ENCODE results near the gene TP53I11.
A peak's percentile ranks its signal among the peaks of the same experiment; 100 is the strongest.

The TP53I11 gene

DNA sequence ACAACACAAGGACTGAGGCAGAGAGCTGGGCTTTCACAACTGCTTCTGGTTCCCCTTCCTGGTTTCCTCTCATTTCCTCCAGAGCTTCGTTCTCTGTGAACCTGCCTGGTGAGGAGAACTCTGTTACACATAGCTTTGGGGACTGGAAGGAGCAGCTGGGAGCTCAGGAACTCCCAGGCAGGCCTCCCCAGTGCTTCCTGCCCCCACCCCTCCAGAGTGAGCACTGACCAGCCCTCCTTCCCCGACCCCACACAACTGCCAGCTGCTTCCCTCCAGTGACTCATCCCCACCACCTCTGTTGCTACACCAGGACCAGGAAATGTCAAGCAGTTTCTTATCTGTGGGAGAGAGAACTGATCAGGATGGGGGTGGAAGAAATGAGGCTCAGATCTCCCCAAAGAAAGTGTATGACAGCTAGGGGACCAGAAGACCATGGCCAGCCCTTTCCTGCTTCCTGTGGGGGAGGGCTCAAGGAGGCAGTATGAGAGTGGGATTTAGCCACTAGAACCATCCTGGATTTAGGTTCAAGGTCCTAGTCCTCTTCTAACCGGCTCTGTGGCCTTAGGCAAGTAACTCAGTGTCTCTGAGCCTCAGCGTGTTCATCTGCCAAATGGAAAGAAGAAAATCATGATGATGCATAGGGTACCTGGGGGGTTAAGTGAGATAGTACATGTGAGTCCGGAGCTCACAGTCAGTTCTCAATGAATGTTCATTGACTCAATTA is 4.5 kb upstream of the TP53I11 start:
- peak; percentile 93 for DNase-seq

DNA sequence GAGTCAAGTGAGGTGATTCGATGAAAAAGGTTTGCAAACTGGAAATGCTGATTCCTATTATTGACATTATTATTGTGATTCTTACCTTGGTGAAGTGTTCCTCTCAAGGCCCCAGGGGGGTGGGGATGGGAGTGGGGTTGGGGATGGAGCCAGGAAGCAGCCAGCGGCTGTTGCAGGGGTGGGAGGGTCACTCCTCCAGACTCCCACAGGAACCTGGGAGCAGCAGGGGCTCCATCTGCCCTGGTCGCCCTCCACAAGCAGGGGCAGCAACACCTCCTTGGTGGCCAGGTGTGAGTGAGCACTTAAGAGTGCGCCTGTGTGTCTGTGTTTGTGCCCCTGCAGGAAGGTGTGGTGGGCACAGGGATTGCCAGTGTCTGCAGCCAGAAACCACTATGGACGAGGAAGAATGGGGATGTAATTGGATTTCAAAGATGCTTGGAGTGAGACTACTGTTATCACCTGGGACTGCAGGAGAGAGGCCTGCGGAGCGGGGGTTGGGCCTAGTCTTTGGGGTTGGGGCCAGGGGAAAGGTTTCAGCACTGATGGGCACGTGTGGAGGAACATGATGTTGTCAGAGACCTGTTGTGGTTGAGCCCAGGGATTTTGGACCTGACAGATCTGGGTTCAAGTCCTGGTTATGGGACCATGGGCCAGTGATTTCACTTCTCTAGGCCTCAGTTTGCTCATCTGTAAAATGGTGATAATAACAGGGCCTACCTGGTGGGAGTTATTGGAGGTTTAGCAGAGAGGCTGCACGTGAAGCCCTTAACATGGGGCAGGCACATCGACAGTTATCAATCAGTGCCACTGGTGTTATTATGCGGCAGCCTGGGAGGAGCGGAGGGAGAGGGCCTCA is 3.6 kb upstream of the TP53I11 start:
- no peak for DNase-seq

DNA sequence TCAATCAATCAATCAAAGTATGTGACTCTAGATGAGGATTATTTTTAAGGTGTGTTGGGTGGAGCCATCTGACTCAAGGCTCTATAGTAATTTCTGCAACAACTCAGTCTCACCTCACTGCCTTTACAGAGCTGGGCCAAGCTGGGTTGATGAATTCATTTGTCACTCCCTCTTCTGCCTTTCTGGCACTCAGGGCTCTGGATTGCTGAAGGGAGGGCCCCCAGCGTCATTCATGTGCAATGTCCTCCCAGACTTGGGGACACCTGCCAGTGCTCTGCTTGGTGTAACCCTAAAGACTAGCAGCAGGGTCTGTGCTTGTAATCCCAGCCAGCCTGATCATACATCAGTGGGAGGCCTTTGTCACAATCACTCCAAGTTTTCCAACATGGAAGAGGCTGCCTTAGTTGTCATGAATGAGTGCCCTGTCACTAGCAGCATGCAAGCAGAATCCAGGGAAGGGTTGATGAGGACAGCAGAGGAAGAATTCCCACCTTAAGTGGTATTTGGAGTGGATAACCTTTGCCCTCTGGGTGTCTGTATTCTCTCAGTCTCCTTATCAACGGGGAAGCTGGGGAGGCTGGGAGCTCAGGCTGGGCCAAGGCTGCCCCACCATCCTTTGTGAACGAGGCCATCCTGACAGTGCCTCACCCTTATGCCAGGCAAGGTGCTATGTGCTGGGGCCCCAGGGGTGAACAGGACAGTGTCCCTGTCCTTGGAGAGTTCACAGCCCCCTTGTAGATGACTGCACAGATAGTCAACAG is 2.0 kb upstream of the TP53I11 start:
- DNase-seq, result no peak

DNA sequence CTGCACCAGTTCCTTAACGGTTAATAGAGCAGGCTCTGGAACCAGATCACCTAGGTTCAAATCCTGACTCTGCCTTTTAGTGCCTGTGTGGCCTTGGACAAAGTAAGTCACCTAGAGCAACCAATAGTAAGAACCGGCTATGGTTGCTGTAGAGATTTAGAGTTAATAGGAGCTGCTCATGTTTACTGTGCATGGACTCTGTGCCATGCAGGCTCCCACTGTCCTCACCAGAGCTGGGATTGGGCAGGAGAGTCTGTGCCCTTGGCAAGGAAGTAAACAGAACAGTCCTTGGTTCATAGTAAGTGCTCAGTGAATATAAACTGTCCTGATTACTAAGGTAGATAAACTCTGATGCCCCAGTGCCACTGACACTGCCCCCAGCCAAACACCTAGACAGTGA is 1.4 kb upstream of the TP53I11 start:
- no peak for DNase-seq

DNA sequence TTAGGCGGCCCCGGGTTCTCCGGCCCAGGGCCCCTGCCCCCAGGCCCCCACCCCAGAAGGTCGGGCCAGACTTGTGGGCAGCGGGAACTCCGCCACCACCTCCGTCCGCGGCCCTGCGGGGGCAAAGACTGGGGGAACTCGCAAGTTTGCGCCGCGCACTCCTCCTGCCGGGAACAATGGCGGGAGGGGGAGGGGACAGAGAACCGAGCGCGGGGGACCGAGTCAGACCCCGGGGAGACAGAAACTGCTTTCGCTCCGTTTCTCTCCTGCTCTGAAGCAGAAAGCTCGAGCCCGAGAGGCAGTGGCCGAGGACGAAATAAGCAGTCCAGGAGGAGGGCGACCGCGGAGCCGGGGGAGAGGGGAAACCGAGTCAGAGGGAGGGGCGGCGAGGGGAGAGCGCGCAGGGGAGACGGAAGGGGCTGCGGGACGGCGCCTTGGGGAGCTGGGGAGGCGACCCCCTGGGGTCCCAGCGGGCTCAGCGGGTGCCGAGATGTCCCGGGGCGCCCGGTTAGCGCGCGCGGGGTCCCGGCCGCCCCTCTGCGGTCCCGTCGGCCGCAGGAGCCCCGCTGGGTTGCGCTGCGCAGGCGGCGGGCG is 555 bp downstream of the TP53I11 start:
- DNase-seq, result peak; percentile 73

DNA sequence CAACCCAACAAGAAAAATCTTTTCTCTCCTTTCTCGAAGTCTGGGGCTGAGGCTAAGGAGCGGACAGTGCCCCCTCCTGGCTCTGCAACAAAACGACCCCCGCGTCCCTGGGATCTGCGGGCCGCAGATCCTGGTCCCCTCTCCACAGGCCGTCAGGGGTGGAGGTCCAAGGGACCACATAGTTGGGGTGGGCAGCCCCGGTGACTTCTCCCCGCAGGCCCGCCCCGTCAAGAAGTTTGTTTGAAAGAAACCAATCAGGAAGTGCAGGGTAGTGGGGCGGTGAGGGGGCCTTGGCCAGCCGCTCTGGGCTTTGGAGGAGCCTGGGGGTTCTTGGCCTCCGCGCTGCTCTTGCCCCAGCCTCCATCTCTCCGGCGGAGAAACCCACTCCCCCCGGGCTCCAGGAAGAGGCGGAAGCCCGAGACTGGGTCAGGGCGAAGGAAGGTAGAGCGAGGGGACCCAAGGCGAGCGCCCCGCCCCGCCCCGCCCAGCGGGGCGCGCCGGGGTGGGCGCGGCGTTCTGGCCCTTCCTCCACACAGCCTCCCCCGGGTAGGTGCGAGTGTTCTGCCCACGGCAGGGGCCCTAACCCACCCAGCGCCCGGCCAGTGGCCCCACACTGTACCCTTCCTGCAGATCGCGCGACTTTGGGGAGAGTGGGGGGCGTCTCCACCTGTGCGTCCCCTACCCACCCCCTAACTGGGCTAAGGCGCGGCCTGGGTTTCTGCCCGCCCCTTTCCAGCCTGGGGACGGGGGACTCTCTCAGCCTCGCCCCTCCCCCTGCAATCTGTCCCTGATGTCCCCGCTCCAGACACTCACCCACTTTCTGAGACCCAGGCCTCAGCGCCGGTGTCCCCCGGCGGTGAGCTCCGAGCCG is 1.3 kb downstream of the TP53I11 start:
- DNase-seq, result peak; percentile 71

DNA sequence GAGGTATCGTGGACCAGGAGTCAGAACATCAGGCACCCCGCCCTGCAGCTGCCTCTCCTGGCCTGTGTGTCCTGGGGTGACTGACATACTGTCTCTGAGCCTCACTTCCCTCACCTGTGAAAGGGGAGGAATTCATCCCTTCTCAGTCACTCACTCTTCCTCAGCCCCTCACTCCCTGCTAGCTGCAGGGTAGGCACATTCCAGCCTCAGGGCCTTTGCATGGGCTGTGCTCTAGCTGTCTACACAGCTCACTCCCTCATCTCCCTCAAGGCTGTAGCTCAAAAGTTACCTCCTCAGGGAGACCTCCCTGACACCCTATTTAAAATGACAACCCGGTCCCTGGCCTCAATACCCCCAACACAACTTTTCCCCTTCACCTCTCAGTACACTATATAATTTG is 2.5 kb downstream of the TP53I11 start:
- no peak for DNase-seq

DNA sequence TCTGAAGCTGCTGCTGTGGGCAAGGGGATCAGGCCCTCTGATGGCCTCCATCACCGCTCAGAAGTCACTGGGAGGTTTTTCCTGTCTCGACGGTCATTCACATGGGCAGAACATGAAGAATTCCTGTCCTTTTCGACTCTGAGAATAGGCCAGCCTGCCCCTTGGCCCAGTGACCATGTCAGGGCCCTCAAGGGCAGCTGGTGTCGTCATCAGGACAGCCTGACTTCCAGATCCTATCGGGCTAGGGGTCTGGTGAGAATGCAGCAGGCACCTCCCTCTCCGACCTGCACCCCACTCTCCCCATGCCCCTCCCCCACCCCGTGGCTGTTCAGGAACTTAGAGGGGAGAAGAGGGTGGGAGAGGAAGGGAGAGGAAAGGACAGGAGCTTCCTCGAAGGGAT is 3.6 kb downstream of the TP53I11 start:
- DNase-seq, result no peak

DNA sequence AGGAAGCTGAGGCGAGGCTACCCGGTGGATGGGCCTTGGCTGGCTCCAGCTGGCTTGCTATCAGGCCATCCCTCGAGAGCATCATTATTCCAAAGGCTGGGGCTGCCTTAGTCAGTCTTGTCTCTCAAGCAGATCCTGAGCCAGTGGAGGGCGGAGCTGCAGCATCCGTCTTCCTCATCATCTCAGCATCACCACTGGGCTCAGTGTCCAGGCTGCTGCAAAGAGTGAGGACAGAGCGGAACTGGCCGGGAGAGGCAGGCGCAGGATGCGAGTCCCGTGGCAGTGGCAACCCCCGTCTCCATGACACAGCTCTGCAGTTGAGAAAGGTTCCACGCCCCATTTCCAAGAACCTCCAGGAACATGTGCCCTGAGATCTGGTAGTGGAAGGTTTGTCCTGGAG is 4.4 kb downstream of the TP53I11 start:
- DNase-seq, result no peak

DNA sequence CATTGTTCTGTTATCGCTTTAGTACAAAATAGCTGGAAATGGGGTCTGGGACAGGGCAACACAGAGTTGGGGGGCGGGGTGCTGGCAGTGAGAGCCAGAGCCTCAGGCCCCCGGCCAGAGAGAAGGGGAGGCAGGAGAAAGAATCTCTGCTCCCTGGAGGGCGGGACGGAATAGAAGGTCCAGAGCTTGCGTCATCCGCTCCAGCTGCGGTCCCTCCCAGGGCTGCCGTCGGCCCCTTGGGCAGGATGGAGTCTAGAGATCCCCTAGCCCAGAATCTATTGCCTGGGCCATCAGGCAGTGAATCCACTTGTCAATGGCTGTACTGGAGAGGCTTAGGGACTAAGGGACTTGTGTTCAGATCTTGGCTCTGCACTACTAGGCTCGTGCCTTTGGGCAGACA is 5.0 kb downstream of the TP53I11 start:
- DNase-seq, result no peak

DNA sequence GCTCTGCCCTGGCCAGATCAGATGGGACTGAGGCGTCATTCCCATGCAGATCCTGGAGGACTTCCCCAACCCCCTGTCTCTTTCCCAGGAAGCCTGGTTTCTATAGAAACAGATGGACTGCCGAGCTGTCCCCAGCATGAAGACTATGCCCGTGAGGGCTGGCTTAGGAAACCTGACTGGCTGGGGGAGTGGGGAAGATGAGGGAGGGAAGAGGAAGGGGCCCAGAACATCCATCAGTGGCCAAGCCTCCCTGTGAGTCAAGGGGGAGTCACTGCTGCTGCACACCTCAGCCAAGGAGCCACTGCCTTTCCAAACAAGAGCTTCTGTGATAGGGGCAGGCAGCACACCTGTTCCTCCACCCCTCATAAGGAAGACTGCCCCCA is 5.8 kb downstream of the TP53I11 start:
- peak; percentile 61 for DNase-seq

DNA sequence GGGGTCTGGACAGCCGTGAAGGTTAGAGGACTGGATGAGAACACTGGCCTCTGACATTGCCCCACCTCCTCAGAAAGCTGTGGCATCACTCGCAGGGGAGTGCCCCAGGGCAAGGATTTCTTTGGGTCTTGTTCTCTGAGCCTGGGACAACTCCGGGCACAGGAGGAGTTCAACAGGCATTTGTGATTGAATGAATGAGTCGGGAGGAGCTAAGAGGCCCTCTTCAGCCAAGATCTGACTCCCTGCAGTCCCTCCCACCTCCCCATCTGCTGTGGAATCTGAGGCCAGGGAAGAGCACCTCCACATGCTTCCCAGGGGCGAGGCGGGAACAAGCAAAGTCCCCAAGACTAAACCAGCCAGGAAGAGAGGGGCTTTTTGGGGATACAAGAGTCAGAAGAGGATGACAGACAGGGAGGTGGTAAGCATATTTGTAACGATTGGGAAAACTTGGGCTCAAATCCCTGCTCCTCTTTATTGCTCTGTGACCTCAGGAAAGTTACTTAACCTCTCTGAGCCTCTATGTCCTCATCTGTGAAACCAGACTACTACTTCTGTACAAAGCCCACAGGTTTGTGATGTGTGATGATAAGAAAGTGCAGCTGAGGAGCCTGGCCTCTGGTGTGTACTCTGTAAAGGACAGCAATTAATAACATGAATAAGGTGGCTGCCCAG is 6.4 kb downstream of the TP53I11 start:
- DNase-seq, result no peak

DNA sequence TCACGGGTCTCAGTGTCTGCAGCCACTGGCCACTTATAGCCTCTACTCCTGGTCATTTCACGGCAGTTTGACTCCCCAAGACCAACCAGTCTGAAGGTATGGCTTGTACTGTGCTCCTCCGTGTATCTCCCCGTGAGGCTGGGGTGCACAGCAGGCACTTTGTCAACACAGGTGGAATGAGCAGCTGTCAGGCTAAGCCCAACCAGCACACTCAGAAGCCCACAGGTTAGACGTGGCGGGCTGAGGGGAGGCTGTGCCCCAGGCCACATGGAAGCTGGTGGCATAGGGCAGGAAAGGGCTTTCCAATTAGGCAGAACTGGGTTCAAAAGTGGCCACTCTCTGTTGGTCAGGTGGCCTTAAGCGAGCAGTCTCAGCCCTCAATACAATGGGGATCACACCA is 7.0 kb downstream of the TP53I11 start:
- no peak for DNase-seq

DNA sequence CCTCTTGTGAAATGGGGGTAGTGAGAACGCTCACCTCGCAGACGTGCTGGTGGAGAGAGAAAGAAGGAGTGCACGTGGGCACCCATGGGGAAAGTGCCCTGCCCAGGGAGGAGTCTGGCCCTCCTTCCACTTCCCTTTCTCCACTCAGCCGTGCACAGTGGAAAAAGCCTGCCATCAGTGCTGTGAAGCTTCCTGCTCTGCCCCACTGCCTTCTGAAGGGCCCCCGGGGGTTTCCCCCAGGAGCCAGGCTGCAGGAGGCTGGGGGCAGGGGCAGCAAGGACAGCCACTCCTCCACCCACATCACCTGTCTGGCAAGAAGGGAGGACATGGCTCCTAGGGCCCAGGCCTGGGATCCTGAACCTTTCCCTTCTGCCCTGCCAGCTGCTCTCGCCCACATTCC is 7.6 kb downstream of the TP53I11 start:
- no peak for DNase-seq

DNA sequence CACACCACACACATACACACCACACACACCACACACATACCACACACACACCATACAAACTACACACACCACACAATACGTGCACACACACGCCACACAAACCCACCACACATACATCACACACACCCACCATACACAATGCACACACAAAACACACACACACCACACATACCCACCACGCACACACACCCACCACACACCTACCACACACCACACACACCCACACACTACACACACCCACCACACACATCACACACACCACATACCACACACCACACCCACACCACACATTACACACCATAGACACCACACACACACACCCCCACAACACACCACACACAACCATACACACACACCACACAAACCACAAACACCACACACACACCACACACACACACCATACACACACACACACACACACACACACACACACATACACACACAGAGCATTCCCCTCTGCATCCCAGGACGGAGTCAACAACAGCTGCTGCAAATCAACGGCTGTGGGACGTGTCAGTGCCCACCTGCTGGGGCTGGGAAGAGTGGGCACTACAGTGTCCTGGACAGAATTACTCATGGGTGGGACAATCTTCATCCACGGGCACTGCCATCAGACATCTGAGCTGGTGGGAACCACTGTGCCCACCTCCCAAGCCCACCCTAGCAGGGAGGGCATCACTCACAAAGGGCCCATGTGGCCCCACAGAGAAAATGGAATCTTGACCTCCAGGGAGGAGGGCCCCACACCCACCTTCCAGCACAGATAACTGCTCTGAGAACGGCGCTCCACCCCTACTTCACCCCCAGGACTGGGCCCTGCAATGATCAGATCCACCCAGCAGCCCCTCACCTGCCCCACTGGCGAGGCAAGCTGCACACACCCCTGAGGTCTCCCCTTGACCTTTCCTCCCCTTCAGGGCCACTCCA is 8.4 kb downstream of the TP53I11 start:
- DNase-seq, result no peak

DNA sequence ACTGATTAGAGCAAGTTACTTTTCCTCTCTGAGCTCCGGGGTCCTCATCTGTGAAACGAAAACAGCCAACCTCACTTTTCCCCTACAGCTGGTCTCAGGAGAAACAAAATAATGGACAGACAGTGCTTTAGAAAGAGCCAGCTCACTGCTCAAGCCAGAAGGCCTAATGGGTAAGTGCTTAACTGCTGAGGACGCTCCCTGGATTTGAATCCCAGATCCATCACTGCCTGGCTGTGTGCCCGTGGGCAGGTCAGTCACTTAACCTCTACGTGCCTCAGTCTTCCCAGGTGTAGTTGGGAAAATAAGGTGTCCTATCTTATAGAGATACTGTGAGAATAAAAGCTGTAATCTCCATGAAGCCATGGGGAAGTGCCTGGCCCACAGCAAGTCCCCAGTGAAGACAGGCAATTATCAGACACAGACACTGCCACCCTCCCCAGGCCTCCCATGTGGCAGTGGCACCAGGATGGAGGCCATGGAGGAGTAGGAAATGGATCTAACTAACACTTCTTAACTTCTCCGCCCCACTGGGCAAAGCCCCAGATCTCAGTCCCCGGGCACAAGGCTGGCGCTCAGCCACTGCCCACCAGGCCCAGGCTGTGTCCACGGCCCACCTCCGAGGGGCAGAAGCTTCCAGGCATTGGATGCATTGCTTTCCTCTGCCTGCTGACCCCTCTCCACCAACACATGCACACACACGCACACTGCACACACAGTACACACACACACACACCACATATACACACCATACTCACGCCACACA is 9.2 kb downstream of the TP53I11 start:
- no peak for DNase-seq

DNA sequence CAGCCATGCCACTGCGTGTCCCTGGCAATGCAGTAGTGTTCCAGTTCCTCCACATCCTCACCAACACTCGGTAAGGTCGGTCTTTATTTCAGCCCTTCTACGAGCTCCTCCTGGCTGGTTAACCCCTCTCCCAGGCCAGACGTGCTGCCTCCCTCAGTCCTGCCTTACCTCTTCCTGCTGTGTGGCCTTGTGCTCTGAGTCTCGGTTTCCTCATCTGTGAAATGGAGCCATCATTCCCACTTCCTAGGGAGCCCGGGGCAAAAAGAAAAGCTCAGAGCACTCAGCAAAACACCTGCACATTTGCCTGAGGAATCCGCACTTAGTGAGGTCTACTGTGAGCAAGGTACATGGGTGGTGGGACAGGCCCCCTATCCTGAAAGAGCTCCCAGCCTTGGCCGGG is 9.8 kb downstream of the TP53I11 start:
- DNase-seq, result no peak

DNA sequence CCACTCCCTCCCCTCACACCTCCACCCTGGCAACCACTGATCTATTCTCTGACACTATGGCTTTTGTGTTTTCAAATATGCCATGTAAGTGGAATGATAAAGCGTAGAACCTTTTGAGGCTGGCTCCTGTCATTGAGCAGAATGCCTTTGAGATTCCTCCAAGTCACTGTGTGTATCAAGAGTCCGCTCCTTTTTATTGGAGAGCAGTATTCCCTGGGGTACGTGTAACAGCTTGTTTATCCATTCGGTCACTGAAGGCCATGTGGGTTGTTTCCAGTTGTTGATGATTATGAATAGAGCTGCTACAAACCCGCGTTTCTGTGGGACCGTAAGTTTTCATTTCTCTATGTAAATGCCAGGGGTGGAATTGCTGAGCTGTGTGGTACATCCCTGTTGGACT is 10.3 kb downstream of the TP53I11 start:
- DNase-seq, result no peak

DNA sequence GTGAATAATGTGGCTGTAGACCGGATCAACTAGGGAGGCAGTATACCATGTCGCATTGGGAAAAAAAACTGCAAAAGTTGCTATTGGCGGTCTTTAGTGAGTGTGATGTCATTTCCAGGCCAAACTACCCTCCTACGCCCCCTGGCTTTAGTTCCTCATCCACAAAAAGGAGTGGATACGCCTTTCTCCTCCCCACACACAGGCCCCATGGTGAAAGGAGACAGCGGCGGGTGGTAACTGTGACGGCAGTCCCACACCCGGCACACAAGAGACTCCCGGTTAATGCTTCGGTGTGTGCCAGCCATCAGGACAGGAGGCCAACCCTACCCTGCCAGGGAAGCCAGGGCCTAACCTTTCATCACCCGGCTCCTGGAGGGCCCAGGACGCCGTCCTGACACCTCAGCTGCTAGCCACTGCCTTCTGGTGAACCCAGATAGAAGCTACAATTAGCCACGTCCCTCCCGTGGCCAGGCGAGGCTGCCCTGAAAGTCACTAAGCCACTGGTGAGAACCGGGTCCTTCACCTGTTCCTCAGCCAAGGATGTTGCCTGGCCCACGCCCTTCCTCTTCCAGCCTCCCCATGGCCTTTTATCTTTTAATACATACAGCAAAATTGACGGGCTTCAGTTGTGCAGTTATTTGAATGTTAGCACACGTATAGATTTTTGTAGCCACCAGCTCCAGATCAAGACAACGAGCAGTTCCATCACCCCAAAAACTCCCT is 10.8 kb downstream of the TP53I11 start:
- no peak for DNase-seq

Measured in islet precursor cell (in vitro differentiated cells).